Amygdala (tissue), 56 donors: ENCODE results near the gene TMEM186.
A peak's percentile ranks its signal among the peaks of the same experiment; 100 is the strongest.
"Not testable (repeated sequence)": the region's sequence is repeated elsewhere in the genome, so short reads cannot be mapped to it uniquely, and the experiment has no call there.

Experiments used
- DNase-seq, 56 donors: peaks; one replicate each; lab custom pipeline; 2025; lab: John Stamatoyannopoulos, UW

The TMEM186 gene

GRCh38 chr16:8777217-8777616, 20.2 kb downstream of the TMEM186 start:
- no peak for DNase-seq

GRCh38 chr16:8776129-8776584, 21.3 kb downstream of the TMEM186 start:
- DNase-seq: no peak

- DNase-seq: no peak
Observed at GRCh38 chr16:8775359-8775758, 22.1 kb downstream of the TMEM186 start.

- no peak for DNase-seq
Observed at GRCh38 chr16:8774208-8774607, 23.2 kb downstream of the TMEM186 start.

GRCh38 chr16:8773537-8773936, 23.9 kb downstream of the TMEM186 start:
- DNase-seq: no peak

- DNase-seq: peak in 1 of 56 donors; percentile 8
Observed at GRCh38 chr16:8768692-8769091, 28.7 kb downstream of the TMEM186 start.

- no peak for DNase-seq
Observed at GRCh38 chr16:8768283-8768682, 29.2 kb downstream of the TMEM186 start.

GRCh38 chr16:8767176-8767575, 30.3 kb downstream of the TMEM186 start:
- no peak for DNase-seq

GRCh38 chr16:8764525-8765250, 32.8 kb downstream of the TMEM186 start:
- DNase-seq: no peak

GRCh38 chr16:8763899-8764298, 33.5 kb downstream of the TMEM186 start:
- DNase-seq: no peak

- DNase-seq: no peak
Observed at GRCh38 chr16:8763083-8763482, 34.4 kb downstream of the TMEM186 start.

- DNase-seq: no peak
Observed at GRCh38 chr16:8762254-8762653, 35.2 kb downstream of the TMEM186 start.

- no peak for DNase-seq
Observed at GRCh38 chr16:8761078-8761477, 36.4 kb downstream of the TMEM186 start.

- DNase-seq: no peak
Observed at GRCh38 chr16:8760021-8760420, 37.4 kb downstream of the TMEM186 start.

- DNase-seq: no peak
Observed at GRCh38 chr16:8758022-8758421, 39.4 kb downstream of the TMEM186 start.

GRCh38 chr16:8756755-8757154, 40.7 kb downstream of the TMEM186 start:
- DNase-seq: no peak

- no peak for DNase-seq
Observed at GRCh38 chr16:8753416-8754054, 43.9 kb downstream of the TMEM186 start.

GRCh38 chr16:8752706-8753105, 44.7 kb downstream of the TMEM186 start:
- no peak for DNase-seq

GRCh38 chr16:8751481-8752311, 45.7 kb downstream of the TMEM186 start:
- no peak for DNase-seq

GRCh38 chr16:8748944-8749343, 48.5 kb downstream of the TMEM186 start:
- not testable (repeated sequence) for DNase-seq
